PC-3 (cell line): ENCODE results near the gene POU2AF3. TPM values are rescaled to one million over a fixed set of nuclear protein-coding genes. Genes with fewer than 3 reads are reported as not detected.

ENCODE experiments used
- ATAC-seq: fragments of 200-7000 bp; cut with Tn5 transposase; 2 replicates; pipeline ENCODE4 v1.9.1; 2020; ENCODE audit warnings: mild to moderate bottlenecking, moderate library complexity
- BruUV-seq: library from RNA; stranded (reverse); fragments of 400-500 nt; replicated peaks from 2 replicates; lab custom pipeline; 2021; lab: Mats Ljungman, UMichigan
- CTCF ChIA-PET: fragments of 300-600 bp; sonication (Branson Sonifier 250); formaldehyde crosslinking; loops from one replicate; lab custom pipeline; 2022; ENCODE audit warnings: antibody characterized with exemption; lab: Charles Lee
- POLR2A ChIA-PET: fragments of 300-600 bp; sonication (Branson Sonifier 250); formaldehyde crosslinking; loops from one replicate; lab custom pipeline; 2022; ENCODE audit warnings: antibody characterized with exemption; ENCODE audit not compliant: unreplicated experiment; lab: Charles Lee
- DNase-seq: peaks from one replicate; pipeline ENCODE4 v3.0.0-alpha.2; 2015
- H2AFZ ChIP-seq: fragments of 300-600 bp; sonication (generic); 2 replicates; pipeline ENCODE4 v1.6.0; 2016; ENCODE audit warnings: antibody characterized with exemption, low read length
- H3F3A ChIP-seq: fragments of 300-600 bp; sonication (generic); one replicate; pipeline ENCODE4 v1.6.0; 2017; ENCODE audit warnings: antibody characterized with exemption, low read length, control low read depth, mild to moderate bottlenecking; ENCODE audit not compliant: unreplicated experiment
- H3K27ac ChIP-seq: fragments of 300-600 bp; sonication (generic); 2 replicates; pipeline ENCODE4 v1.5.1; 2016; ENCODE audit warnings: mild to moderate bottlenecking, low read length
- H3K27me3 ChIP-seq: fragments of 300-600 bp; sonication (generic); 2 replicates; pipeline ENCODE4 v1.6.1; 2016; ENCODE audit warnings: low read length, mixed read lengths
- H3K36me3 ChIP-seq: fragments of 300-600 bp; sonication (generic); 2 replicates; pipeline ENCODE4 v1.6.1; 2016; ENCODE audit warnings: low read depth, mixed run types, low read length, mixed read lengths
- H3K4me1 ChIP-seq: fragments of 300-600 bp; sonication (generic); 2 replicates; pipeline ENCODE4 v1.5.1; 2016; ENCODE audit warnings: low read length; ENCODE audit not compliant: insufficient read depth
- H3K4me2 ChIP-seq: fragments of 300-600 bp; sonication (generic); 2 replicates; pipeline ENCODE4 v1.6.0; 2016; ENCODE audit warnings: low read length
- H3K4me3 ChIP-seq: fragments of 300-600 bp; sonication (generic); 2 replicates; pipeline ENCODE4 v1.5.1; 2016; ENCODE audit warnings: mild to moderate bottlenecking, low read length, mixed read lengths
- H3K79me2 ChIP-seq: fragments of 300-600 bp; sonication (generic); 2 replicates; pipeline ENCODE4 v1.6.1; 2017; ENCODE audit warnings: low read length, mixed read lengths
- H3K9ac ChIP-seq: fragments of 300-600 bp; sonication (generic); 2 replicates; pipeline ENCODE4 v1.6.0; 2016; ENCODE audit warnings: mild to moderate bottlenecking, low read length
- H3K9me2 ChIP-seq: fragments of 300-600 bp; sonication (generic); replicated peaks from 2 replicates; pipeline ENCODE4 v1.6.1; 2016; ENCODE audit warnings: mixed run types, low read length, mixed read lengths
- H3K9me3 ChIP-seq: fragments of 300-600 bp; sonication (generic); 2 replicates; pipeline ENCODE4 v1.6.1; 2016; ENCODE audit warnings: low read length, mixed read lengths
- H4K20me1 ChIP-seq: fragments of 300-600 bp; sonication (generic); 2 replicates; pipeline ENCODE4 v1.6.1; 2016; ENCODE audit warnings: low read length, mixed read lengths
- EZH2 ChIP-seq: fragments of 300-600 bp; sonication (generic); IDR thresholded peaks from one replicate; pipeline ENCODE4 v1.6.1; 2017; ENCODE audit warnings: antibody characterized with exemption, mild to moderate bottlenecking, low read length; ENCODE audit not compliant: unreplicated experiment
- EZH2phosphoT487 ChIP-seq: fragments of 300-600 bp; sonication (generic); IDR thresholded peaks from 2 replicates; pipeline ENCODE4 v1.6.1; 2018; ENCODE audit warnings: mild to moderate bottlenecking, antibody characterized with exemption, low read length, borderline replicate concordance
- intact Hi-C: fragments of 100-400 bp; cut with micrococcal nuclease; formaldehyde crosslinking; loops from 2 replicates; pipeline ENCODE4 v1.9.0; 2023
- total RNA-seq: library from RNA; depleted of rRNA; stranded (reverse); fragments of >200 nt; gene quantifications from 2 replicates; pipeline ENCODE4 v1.2.3, GENCODE V29; 2014
- TF ChIP-seq, protein P1 (sequence below): fragments of 300-600 bp; sonication (generic); conservative IDR thresholded peaks from 2 replicates; pipeline ENCODE4 v1.5.1; 2017; ENCODE audit warnings: antibody characterized with exemption, low read depth, mild to moderate bottlenecking, low read length

The POU2AF3 gene
- total RNA-seq, 1 experiment from 2014 or later = not detected

DNA sequence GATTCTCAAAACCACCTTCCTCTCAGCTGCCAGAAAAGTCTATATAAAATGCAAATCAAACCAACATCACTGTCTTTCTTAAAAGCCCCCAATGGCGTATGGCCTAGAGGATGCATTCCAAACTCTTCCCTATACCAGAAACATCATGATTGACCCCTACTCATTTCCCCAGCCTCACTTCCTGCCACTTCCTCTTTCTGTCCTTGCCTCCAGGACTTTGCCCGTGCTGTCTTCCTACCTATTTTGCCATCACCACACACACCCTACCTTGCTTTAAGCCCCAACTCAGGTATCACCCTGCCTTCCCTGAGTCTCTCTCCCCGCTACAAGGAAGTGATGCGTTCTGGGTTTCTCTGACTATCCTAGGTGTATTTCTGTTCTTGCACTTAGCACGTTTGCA, 44.7 kb upstream of the POU2AF3 start:
- H3K4me2 ChIP-seq = no peak overlapping the region
- ChIA-PET CTCF (no interaction called here), POLR2A (no interaction called here)
- DNase-seq (no peak), ATAC-seq (no peak)
- H3K4me1 ChIP-seq = no peaks in the 10 kb centered on the region
- H3K79me2 ChIP-seq = no peaks in the 10 kb centered on the region
- no peaks in the 10 kb centered on the region for H3K9me3 ChIP-seq
- H3K27me3 ChIP-seq = peaks cover 89% of the 10 kb centered on the region
- no peaks in the 10 kb centered on the region for H3K36me3 ChIP-seq
- no TSS peak for BruUV-seq
- TF ChIP-seq, protein P1, sequence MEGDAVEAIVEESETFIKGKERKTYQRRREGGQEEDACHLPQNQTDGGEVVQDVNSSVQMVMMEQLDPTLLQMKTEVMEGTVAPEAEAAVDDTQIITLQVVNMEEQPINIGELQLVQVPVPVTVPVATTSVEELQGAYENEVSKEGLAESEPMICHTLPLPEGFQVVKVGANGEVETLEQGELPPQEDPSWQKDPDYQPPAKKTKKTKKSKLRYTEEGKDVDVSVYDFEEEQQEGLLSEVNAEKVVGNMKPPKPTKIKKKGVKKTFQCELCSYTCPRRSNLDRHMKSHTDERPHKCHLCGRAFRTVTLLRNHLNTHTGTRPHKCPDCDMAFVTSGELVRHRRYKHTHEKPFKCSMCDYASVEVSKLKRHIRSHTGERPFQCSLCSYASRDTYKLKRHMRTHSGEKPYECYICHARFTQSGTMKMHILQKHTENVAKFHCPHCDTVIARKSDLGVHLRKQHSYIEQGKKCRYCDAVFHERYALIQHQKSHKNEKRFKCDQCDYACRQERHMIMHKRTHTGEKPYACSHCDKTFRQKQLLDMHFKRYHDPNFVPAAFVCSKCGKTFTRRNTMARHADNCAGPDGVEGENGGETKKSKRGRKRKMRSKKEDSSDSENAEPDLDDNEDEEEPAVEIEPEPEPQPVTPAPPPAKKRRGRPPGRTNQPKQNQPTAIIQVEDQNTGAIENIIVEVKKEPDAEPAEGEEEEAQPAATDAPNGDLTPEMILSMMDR = no peak
- TF ChIP-seq EZH2 = no peak
- H3K27ac ChIP-seq = no peak overlapping the region
- H2AFZ ChIP-seq = no peak overlapping the region
- H3F3A ChIP-seq = no peaks in the 10 kb centered on the region
- H3K4me3 ChIP-seq = no peak overlapping the region
- no peaks in the 10 kb centered on the region for H4K20me1 ChIP-seq
- H3K9ac ChIP-seq = no peak overlapping the region
- no peaks in the 10 kb centered on the region for H3K9me2 ChIP-seq
- intact Hi-C loops = no loop called here

DNA sequence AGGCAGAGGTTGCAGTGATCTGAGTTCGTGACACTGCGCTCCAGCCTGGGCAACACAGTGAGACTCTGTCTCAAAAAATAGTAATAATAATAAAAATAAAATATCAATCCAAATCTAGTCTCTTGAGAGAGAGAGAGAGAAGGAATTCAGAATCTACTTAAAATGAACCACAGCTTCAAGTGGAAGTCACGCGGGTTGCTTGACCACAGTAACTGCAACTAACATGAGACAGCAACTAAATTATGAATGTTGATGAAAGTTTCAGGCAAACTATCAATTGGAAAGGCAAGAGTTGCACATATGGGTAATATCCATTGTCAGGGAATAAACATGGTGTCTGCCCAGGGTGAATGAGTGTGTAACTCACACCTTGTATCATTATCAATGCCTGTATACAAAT, 40.3 kb upstream of the POU2AF3 start:
- intact Hi-C loops = no loop called here
- Histone ChIP-seq H3K27ac (no peak overlapping the region), H3K4me3 (no peak overlapping the region), H3K9me3 (no peaks in the 10 kb centered on the region), H3F3A (no peaks in the 10 kb centered on the region), H4K20me1 (no peaks in the 10 kb centered on the region), H3K79me2 (no peaks in the 10 kb centered on the region), H3K4me2 (no peak overlapping the region), H3K4me1 (no peaks in the 10 kb centered on the region), H3K27me3 (peaks cover 86% of the 10 kb centered on the region), H3K36me3 (no peaks in the 10 kb centered on the region), H2AFZ (no peak overlapping the region), H3K9ac (no peak overlapping the region), H3K9me2 (no peaks in the 10 kb centered on the region)
- TF ChIP-seq, protein P1 = no peak
- no peak for TF ChIP-seq EZH2phosphoT487
- no peak for TF ChIP-seq EZH2
- POLR2A ChIA-PET = no interaction called here
- no peak for DNase-seq
- CTCF ChIA-PET = no interaction called here
- no peak for ATAC-seq
- no TSS peak for BruUV-seq

- no peaks in the 10 kb centered on the region for H3K79me2 ChIP-seq
- no peak overlapping the region for H3K27ac ChIP-seq
- peaks cover 75% of the 10 kb centered on the region for H3K27me3 ChIP-seq
- ATAC-seq (no peak), DNase-seq (peak; percentile 21)
- ChIA-PET POLR2A (no interaction called here), CTCF (no interaction called here)
- H2AFZ ChIP-seq = no peak overlapping the region
- H3K4me1 ChIP-seq = no peaks in the 10 kb centered on the region
- no peak overlapping the region for H3K4me3 ChIP-seq
- TF ChIP-seq, protein P1 = no peak
- TF ChIP-seq EZH2phosphoT487 (no peak), EZH2 (no peak)
- H3K9ac ChIP-seq = no peak overlapping the region
- intact Hi-C loops = no loop called here
- H3K4me2 ChIP-seq = no peak overlapping the region
- no peaks in the 10 kb centered on the region for H4K20me1 ChIP-seq
- no peaks in the 10 kb centered on the region for H3K9me3 ChIP-seq
- H3K9me2 ChIP-seq = no peaks in the 10 kb centered on the region
- no peaks in the 10 kb centered on the region for H3F3A ChIP-seq
- H3K36me3 ChIP-seq = no peaks in the 10 kb centered on the region
- BruUV-seq = no TSS peak
Measured at GRCh38 chr11:111259896-111260295, 38.5 kb upstream of the POU2AF3 start.
